Type B pancreatic cell (in vitro differentiated cells): ENCODE measurements around the gene ATP6V1G2. TPM values are rescaled to one million over a fixed set of nuclear protein-coding genes. Genes with fewer than 3 reads are reported as not detected.
"Not testable (repeated sequence)": the region's sequence is repeated elsewhere in the genome, so short reads cannot be mapped to it uniquely, and the experiment has no call there.

Source experiments
- DNase-seq: peaks from one replicate; pipeline ENCODE4 v3.0.0; 2021; ENCODE audit warnings: mixed read lengths; ENCODE audit not compliant: unreplicated experiment; ENCODE audit errors: extremely low spot score
- H3K27ac Mint-ChIP-seq: 2 replicates; pipeline ENCODE4 v1.8.0; 2021; ENCODE audit warnings: mild to moderate bottlenecking, mixed read lengths
- H3K27me3 Mint-ChIP-seq: 2 replicates; pipeline ENCODE4 v1.8.0; 2021; ENCODE audit warnings: mixed read lengths
- H3K36me3 Mint-ChIP-seq: 2 replicates; pipeline ENCODE4 v1.8.0; 2021; ENCODE audit warnings: mixed read lengths
- H3K4me1 Mint-ChIP-seq: one replicate; pipeline ENCODE4 v1.8.0; 2021; ENCODE audit warnings: mixed read lengths; ENCODE audit not compliant: unreplicated experiment
- H3K4me3 Mint-ChIP-seq: 2 replicates; pipeline ENCODE4 v1.8.0; 2021; ENCODE audit warnings: mild to moderate bottlenecking, mixed read lengths
- H3K9me3 Mint-ChIP-seq: 2 replicates; pipeline ENCODE4 v1.8.0; 2021; ENCODE audit warnings: mixed read lengths
- CTCF ChIP-seq: fragments of 200-600 bp; sonication (generic); conservative IDR thresholded peaks from 2 replicates; pipeline ENCODE4 v1.5.0; 2021; ENCODE audit warnings: antibody characterized with exemption, mild to moderate bottlenecking
- total RNA-seq: library from RNA; stranded (reverse); gene quantifications from 2 replicates; pipeline ENCODE4 v1.2.1, GENCODE V29; 2021; ENCODE audit warnings: low replicate concordance

The ATP6V1G2 gene
- total RNA-seq, 1 donor from 2014 or later, result 5.9 TPM

- Mint-ChIP-seq H3K9me3 (no peaks in the 10 kb centered on the region), H3K27ac (no peak overlapping the region), H3K4me3 (no peak overlapping the region), H3K4me1 (peaks cover 7% of the 10 kb centered on the region), H3K36me3 (no peaks in the 10 kb centered on the region), H3K27me3 (peaks cover 84% of the 10 kb centered on the region)
- TF ChIP-seq CTCF, result no peak
- no peak for DNase-seq
These were observed 43.8 kb downstream of the ATP6V1G2 start for GRCh38 chr6:31502586-31502985.

GRCh38 chr6:31499648-31500047, 46.8 kb downstream of the ATP6V1G2 start:
- H3K27me3 Mint-ChIP-seq, result peaks cover 88% of the 10 kb centered on the region
- H3K36me3 Mint-ChIP-seq, H3K4me3 Mint-ChIP-seq, DNase-seq, H3K27ac Mint-ChIP-seq, H3K9me3 Mint-ChIP-seq: not testable (repeated sequence)
- H3K4me1 Mint-ChIP-seq, result peaks cover 15% of the 10 kb centered on the region

GRCh38 chr6:31498748-31499147, 47.7 kb downstream of the ATP6V1G2 start:
- no peaks in the 10 kb centered on the region for H3K9me3 Mint-ChIP-seq
- H3K4me1 Mint-ChIP-seq, result peaks cover 16% of the 10 kb centered on the region
- H3K4me3 Mint-ChIP-seq, result peak overlapping the region; percentile 85
- H3K27me3 Mint-ChIP-seq, result peaks cover 95% of the 10 kb centered on the region
- DNase-seq, result no peak
- TF ChIP-seq CTCF, result no peak
- no peaks in the 10 kb centered on the region for H3K36me3 Mint-ChIP-seq
- no peak overlapping the region for H3K27ac Mint-ChIP-seq

- H3K4me3 Mint-ChIP-seq, result peak within 1 kb of the TSS; percentile 87
- peak; percentile 21 for TF ChIP-seq CTCF
- peaks cover 93% of the 10 kb centered on the region for H3K27me3 Mint-ChIP-seq
- peak within 1 kb of the TSS; percentile 30 for H3K27ac Mint-ChIP-seq
- no peaks in the 10 kb centered on the region for H3K9me3 Mint-ChIP-seq
- no peaks in the 10 kb centered on the region for H3K36me3 Mint-ChIP-seq
- no peak for DNase-seq
- H3K4me1 Mint-ChIP-seq, result peaks cover 19% of the 10 kb centered on the region
These were observed 48.6 kb downstream of the ATP6V1G2 start, which contains the start of gene MICB for GRCh38 chr6:31497531-31498476. Gene MICB, plus strand, starts transcription at chr6:31498145. Its CDS starts 49 bp downstream, at chr6:31498194.

- Mint-ChIP-seq H3K27me3 (peaks cover 89% of the 10 kb centered on the region), H3K4me3 (peak overlapping the region; percentile 87)
- H3K27ac Mint-ChIP-seq, result not testable (repeated sequence)
These were observed 49.6 kb downstream of the ATP6V1G2 start for GRCh38 chr6:31496826-31497225.

GRCh38 chr6:31495580-31495979, 50.8 kb downstream of the ATP6V1G2 start:
- Mint-ChIP-seq H3K4me1 (peaks cover 24% of the 10 kb centered on the region), H3K36me3 (no peaks in the 10 kb centered on the region), H3K27ac (no peak overlapping the region), H3K4me3 (peak overlapping the region; percentile 62), H3K9me3 (no peaks in the 10 kb centered on the region), H3K27me3 (peaks cover 83% of the 10 kb centered on the region)
- no peak for DNase-seq
- no peak for TF ChIP-seq CTCF

More at GRCh38 chr6:31496826-31497225, 49.6 kb downstream of the ATP6V1G2 start:
- not testable (repeated sequence) for DNase-seq, H3K9me3 Mint-ChIP-seq, H3K36me3 Mint-ChIP-seq
- peaks cover 23% of the 10 kb centered on the region for H3K4me1 Mint-ChIP-seq

Other genes with a start within 250 kb of the ATP6V1G2 start
- gene HLA-B, start 189.4 kb downstream of the ATP6V1G2 start, total RNA-seq, result 53.9 and 116 TPM in 2 replicates
- gene MICA, start 143.0 kb downstream of the ATP6V1G2 start, total RNA-seq, result 9.0 and 10.7 TPM in 2 replicates
- 0.14 and 0.86 TPM in 2 replicates for gene MICB, start 48.5 kb downstream of the ATP6V1G2 start, total RNA-seq
- not detected in 2 replicates for gene MCCD1, start 17.6 kb downstream of the ATP6V1G2 start, total RNA-seq
- 410 and 636 TPM in 2 replicates for gene DDX39B, start 4.6 kb downstream of the ATP6V1G2 start, total RNA-seq
- gene NFKBIL1, start 1.0 kb upstream of the ATP6V1G2 start, total RNA-seq, result 21.1 and 24.2 TPM in 2 replicates
- gene LTA, start 25.7 kb upstream of the ATP6V1G2 start, total RNA-seq, result 0.22 TPM in 1 of 2 replicates, not detected in the other
- not detected in 2 replicates for gene TNF, start 29.0 kb upstream of the ATP6V1G2 start, total RNA-seq
- 0.34 and 1.0 TPM in 2 replicates for gene LTB, start 35.8 kb upstream of the ATP6V1G2 start, total RNA-seq
- not detected in 2 replicates for gene LST1, start 39.7 kb upstream of the ATP6V1G2 start, total RNA-seq
- gene NCR3, start 46.4 kb upstream of the ATP6V1G2 start, total RNA-seq, result not detected in 2 replicates
- gene AIF1, start 68.6 kb upstream of the ATP6V1G2 start, total RNA-seq, result 0.59 and 3.8 TPM in 2 replicates
- 151 and 235 TPM in 2 replicates for gene PRRC2A, start 74.1 kb upstream of the ATP6V1G2 start, total RNA-seq
- gene BAG6, start 106.1 kb upstream of the ATP6V1G2 start, total RNA-seq, result 334 and 378 TPM in 2 replicates
- 11.2 and 20.9 TPM in 2 replicates for gene APOM, start 109.3 kb upstream of the ATP6V1G2 start, total RNA-seq
- 22.3 and 28.1 TPM in 2 replicates for gene C6orf47, start 114.2 kb upstream of the ATP6V1G2 start, total RNA-seq
- gene GPANK1, start 118.4 kb upstream of the ATP6V1G2 start, total RNA-seq, result 17.6 and 20.2 TPM in 2 replicates
- 142 and 175 TPM in 2 replicates for gene CSNK2B, start 119.5 kb upstream of the ATP6V1G2 start, total RNA-seq
- gene LY6G5B, start 123.4 kb upstream of the ATP6V1G2 start, total RNA-seq, result 13.9 and 22.0 TPM in 2 replicates
- 2.0 and 2.3 TPM in 2 replicates for gene LY6G5C, start 134.5 kb upstream of the ATP6V1G2 start, total RNA-seq
- gene ABHD16A, start 156.7 kb upstream of the ATP6V1G2 start, total RNA-seq, result 80.9 and 91.3 TPM in 2 replicates
- not detected in 2 replicates for gene LY6G6F, start 160.3 kb upstream of the ATP6V1G2 start, total RNA-seq
- gene LY6G6D, start 168.7 kb upstream of the ATP6V1G2 start, total RNA-seq, result 1.5 TPM in 1 of 2 replicates, not detected in the other
- 2.5 and 16.2 TPM in 2 replicates for gene LY6G6C, start 175.1 kb upstream of the ATP6V1G2 start, total RNA-seq
- 0.41 and 0.81 TPM in 2 replicates for gene MPIG6B, start 176.8 kb upstream of the ATP6V1G2 start, total RNA-seq
- gene DDAH2, start 182.7 kb upstream of the ATP6V1G2 start, total RNA-seq, result 101 and 138 TPM in 2 replicates
- 294 and 381 TPM in 2 replicates for gene CLIC1, start 189.9 kb upstream of the ATP6V1G2 start, total RNA-seq
- 20.7 and 46.7 TPM in 2 replicates for gene MSH5, start 193.4 kb upstream of the ATP6V1G2 start, total RNA-seq
- gene SAPCD1, start 216.0 kb upstream of the ATP6V1G2 start, total RNA-seq, result 3.2 and 8.9 TPM in 2 replicates
- 6.1 and 6.4 TPM in 2 replicates for gene VWA7, start 230.7 kb upstream of the ATP6V1G2 start, total RNA-seq
- gene VARS1, start 249.1 kb upstream of the ATP6V1G2 start, total RNA-seq, result 89.0 and 104 TPM in 2 replicates